Endothelial cell of umbilical vein (primary cell): ENCODE measurements around the gene GOLGA8J. TPM values are rescaled to one million over a fixed set of nuclear protein-coding genes. Genes with fewer than 3 reads are reported as not detected.
A peak's percentile ranks its signal among the peaks of the same experiment; 100 is the strongest.
"Not testable (repeated sequence)": the region's sequence is repeated elsewhere in the genome, so short reads cannot be mapped to it uniquely, and the experiment has no call there.

ENCODE experiments used
- Bru-seq: library from RNA; stranded (reverse); fragments of 400-500 nt; gene quantifications from one replicate; lab custom pipeline; 2021; lab: Mats Ljungman, UMichigan
- BruChase-seq, 2 experiments: library from RNA; stranded (reverse); fragments of 400-500 nt; gene quantifications; one replicate each; lab custom pipeline; 2021; lab: Mats Ljungman, UMichigan
- BruUV-seq: library from RNA; stranded (reverse); fragments of 400-500 nt; replicated peaks from 2 replicates; lab custom pipeline; 2021; lab: Mats Ljungman, UMichigan
- CTCF ChIA-PET: fragments of 300-600, 350-600 bp; sonication (Branson Sonifier 250); formaldehyde crosslinking; loops from one replicate; lab custom pipeline; 2021; ENCODE audit warnings: antibody characterized with exemption, inconsistent platforms; lab: Charles Lee
- POLR2A ChIA-PET: fragments of 300-600, 350-600 bp; sonication (Branson Sonifier 250); formaldehyde crosslinking; loops from one replicate; lab custom pipeline; 2021; ENCODE audit warnings: antibody characterized with exemption, inconsistent platforms; lab: Charles Lee
- DNase-seq: peaks from one replicate; pipeline ENCODE4 v3.0.0-alpha.2; 2011; ENCODE audit warnings: low read depth, low spot score
- FAIRE-seq: peaks from 2 replicates; lab custom pipeline; 2011; peaks lifted over from hg19 to GRCh38; lab: Jason Lieb, UNC
- H2AFZ ChIP-seq: 2 replicates; pipeline ENCODE4 v1.6.0; 2012; ENCODE audit warnings: low read depth, low read length, control low read depth, inconsistent platforms
- H3K27ac ChIP-seq: 2 replicates; pipeline ENCODE4 v1.5.1; 2011; ENCODE audit warnings: low read depth, mild to moderate bottlenecking, control low read depth, low read length, moderate library complexity; ENCODE audit not compliant: insufficient read depth
- H3K27me3 ChIP-seq, 2 experiments: 2 replicates each; pipeline versions ENCODE4 v1.6.0 to v1.6.1; 2011; ENCODE audit warnings: low read length in 2 of 2, mixed read lengths in 1 of 2; ENCODE audit not compliant: control insufficient read depth in 2 of 2, insufficient read depth in 2 of 2
- H3K36me3 ChIP-seq, 2 experiments: 2 replicates in 1 of 2; 3 replicates in 1 of 2; pipeline ENCODE4 v1.5.1; 2011; ENCODE audit warnings: low read length in 2 of 2, mild to moderate bottlenecking in 1 of 2, moderate library complexity in 1 of 2; ENCODE audit not compliant: control insufficient read depth in 2 of 2, insufficient read depth in 2 of 2; ENCODE audit errors: extremely low read depth in 1 of 2
- H3K4me1 ChIP-seq: 3 replicates; pipeline ENCODE4 v1.5.1; 2011; ENCODE audit warnings: mild to moderate bottlenecking, low read length; ENCODE audit not compliant: control insufficient read depth, insufficient read depth; ENCODE audit errors: extremely low read depth
- H3K4me2 ChIP-seq: 2 replicates; pipeline ENCODE4 v1.6.1; 2011; ENCODE audit warnings: low read length, control low read depth, mixed read lengths; ENCODE audit not compliant: insufficient read depth
- H3K4me3 ChIP-seq, 3 experiments: fragments of 200-600 bp in 1 of 3; sonication (generic), shearing (Covaris generic) in 1 of 3; replicated peaks in 1 of 3; 2 replicates each; pipeline ENCODE4 v1.5.1; 2011 to 2016; ENCODE audit warnings: control low read depth in 3 of 3, low read length in 3 of 3, mild to moderate bottlenecking in 2 of 3, inconsistent platforms in 1 of 3, low read depth in 1 of 3, moderate library complexity in 1 of 3; ENCODE audit not compliant: insufficient read depth in 1 of 3
- H3K79me2 ChIP-seq: 2 replicates; pipeline ENCODE4 v1.6.0; 2012; ENCODE audit warnings: low read length, inconsistent platforms; ENCODE audit not compliant: control insufficient read depth, insufficient read depth
- H3K9ac ChIP-seq: replicated peaks from 2 replicates; pipeline ENCODE3; 2011; ENCODE audit warnings: low read length, control low read depth; ENCODE audit not compliant: insufficient read depth; ENCODE audit errors: extremely low read depth
- H3K9me1 ChIP-seq: replicated peaks from 3 replicates; pipeline ENCODE4 v1.6.0; 2011; ENCODE audit warnings: mild to moderate bottlenecking, low read length; ENCODE audit not compliant: control insufficient read depth, insufficient read depth; ENCODE audit errors: extremely low read depth
- H3K9me3 ChIP-seq: replicated peaks from 2 replicates; pipeline ENCODE4 v1.5.1; 2012; ENCODE audit warnings: low read length, inconsistent platforms; ENCODE audit not compliant: control insufficient read depth, insufficient read depth
- H4K20me1 ChIP-seq: replicated peaks from 2 replicates; pipeline ENCODE3; 2011; ENCODE audit warnings: mild to moderate bottlenecking, low read length; ENCODE audit not compliant: control insufficient read depth, insufficient read depth; ENCODE audit errors: extremely low read depth
- CTCF ChIP-seq, 2 donors: IDR thresholded peaks; 1 replicate in 1 of 2; 2 replicates in 1 of 2; pipeline ENCODE4 v1.5.1; 2011; ENCODE audit warnings: low read length in 2 of 2, mild to moderate bottlenecking in 2 of 2, moderate library complexity in 2 of 2, control low read depth in 1 of 2, inconsistent platforms in 1 of 2, low read depth in 1 of 2; ENCODE audit not compliant: insufficient read depth in 1 of 2; ENCODE audit errors: extremely low read depth in 1 of 2
- EZH2 ChIP-seq: IDR thresholded peaks from 2 replicates; pipeline ENCODE4 v1.6.1; 2012; ENCODE audit warnings: borderline replicate concordance, low read depth, mild to moderate bottlenecking, moderate library complexity, low read length, inconsistent platforms; ENCODE audit not compliant: severe bottlenecking
- FOS ChIP-seq: IDR thresholded peaks from 2 replicates; pipeline ENCODE4 v1.6.1; 2011; ENCODE audit warnings: mild to moderate bottlenecking, low read length, moderate library complexity, borderline replicate concordance; ENCODE audit not compliant: insufficient read depth
- GATA2 ChIP-seq: IDR thresholded peaks from 2 replicates; pipeline ENCODE4 v1.7.0; 2011; ENCODE audit warnings: low read depth, mild to moderate bottlenecking, moderate library complexity, mixed read lengths, low read length; ENCODE audit not compliant: insufficient read length, insufficient read depth
- JUN ChIP-seq: IDR thresholded peaks from 2 replicates; pipeline ENCODE4 v1.6.1; 2011; ENCODE audit warnings: borderline replicate concordance, low read depth; ENCODE audit not compliant: insufficient read length, insufficient read depth
- MYC ChIP-seq: IDR thresholded peaks from one replicate; pipeline ENCODE4 v1.6.1; 2011; ENCODE audit warnings: mild to moderate bottlenecking, low read depth, low read length
- POLR2A ChIP-seq: IDR thresholded peaks from 2 replicates; pipeline ENCODE4 v1.6.1; 2012; ENCODE audit warnings: low read depth, mild to moderate bottlenecking, control low read depth, low read length
- POLR2AphosphoS5 ChIP-seq: IDR thresholded peaks from 2 replicates; pipeline ENCODE4 v1.6.1; 2012; ENCODE audit warnings: low read depth, mild to moderate bottlenecking, control low read depth, low read length, moderate library complexity; ENCODE audit not compliant: insufficient read depth
- dilution Hi-C: fragments of 300-500 bp; cut with MboI; formaldehyde crosslinking; loops from one replicate; pipeline ENCODE4 v1.15.0; 2019; ENCODE audit warnings: low sequenced_read_pairs; ENCODE audit not compliant: extremely low pct_ligation_motif_present
- intact Hi-C: fragments of 100-400 bp; cut with micrococcal nuclease; formaldehyde crosslinking; loops from one replicate; pipeline ENCODE4 v1.10.0; 2022
- long read RNA-seq: library from polyadenylated mRNA; stranded (forward); transcript quantifications from one replicate; pipeline ENCODE4 v2.0.0, GENCODE V29; 2021
- polyA minus RNA-seq, 3 experiments: library from RNA; depleted of rRNA, polyadenylated mRNA; stranded (reverse); fragments of >200 nt; gene quantifications; 1 replicate in 1 of 3; 2 replicates in 2 of 3; pipeline ENCODE4 v1.2.3, GENCODE V29; 2011
- polyA plus RNA-seq, 4 experiments: library from polyadenylated mRNA; depleted of rRNA in 3 of 4; stranded (reverse) in 3 of 4; unstranded in 1 of 4; fragments of >200 nt; gene quantifications; 2 replicates each; pipeline versions ENCODE4 v1.2.1 to v1.2.3, GENCODE V29; 2011 to 2012; ENCODE audit warnings: missing spikeins in 1 of 4
- total RNA-seq: library from RNA; stranded (reverse); gene quantifications from 2 replicates; pipeline ENCODE4 v1.2.3, GENCODE V29; 2021
- TF ChIP-seq, protein P1 (sequence below): IDR thresholded peaks from 2 replicates; pipeline ENCODE4 v1.6.1; 2011; ENCODE audit not compliant: insufficient read depth, insufficient read length

Gene GOLGA8J, protein sequence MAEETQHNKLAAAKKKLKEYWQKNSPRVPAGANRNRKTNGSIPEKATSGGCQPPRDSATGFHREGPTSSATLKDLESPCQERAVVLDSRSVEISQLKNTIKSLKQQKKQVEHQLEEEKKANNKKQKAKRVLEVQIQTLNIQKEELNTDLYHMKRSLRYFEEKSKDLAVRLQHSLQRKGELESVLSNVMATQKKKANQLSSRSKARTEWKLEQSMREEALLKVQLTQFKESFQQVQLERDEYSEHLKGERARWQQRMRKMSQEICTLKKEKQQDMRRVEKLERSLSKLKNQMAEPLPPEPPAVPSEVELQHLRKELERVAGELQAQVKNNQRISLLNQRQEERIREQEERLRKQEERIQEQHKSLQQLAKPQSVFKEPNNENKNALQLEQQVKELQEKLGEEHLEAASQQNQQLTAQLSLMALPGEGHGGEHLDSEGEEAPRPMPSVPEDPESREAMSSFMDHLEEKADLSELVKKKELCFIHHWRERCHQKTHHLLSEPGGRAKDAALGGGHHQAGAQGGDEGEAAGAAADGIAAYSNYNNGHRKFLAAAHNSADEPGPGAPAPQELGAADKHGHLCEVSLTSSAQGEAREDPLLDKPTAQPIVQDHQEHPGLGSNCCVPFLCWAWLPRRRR
- total RNA-seq (0.35 TPM in 1 of 2 replicates, not detected in the other), polyA plus RNA-seq (not detected in 2 replicates), polyA minus RNA-seq (not detected in 2 replicates), Bru-seq, nascent RNA (percentile 10 among the genes with signal in this experiment), BruChase-seq, experiment 1, labeled RNA remaining after a 6-hour chase (percentile 5 among the genes with signal in this experiment), BruChase-seq, experiment 2, labeled RNA remaining after a 2-hour chase (percentile 13 among the genes with signal in this experiment)
- polyA plus RNA-seq (2011; cell fraction: cytosol; rRNA removed): 0.04 TPM in 1 of 2 replicates, not detected in the other
- 0.18 TPM in 1 of 2 replicates, not detected in the other for polyA plus RNA-seq (2011; cell fraction: nucleus; rRNA removed)
- polyA plus RNA-seq (2012): not detected in 2 replicates
- polyA minus RNA-seq (2011; cell fraction: cytosol; rRNA and poly(A)+ RNA removed): not detected
- not detected in 2 replicates for polyA minus RNA-seq (2011; cell fraction: nucleus; rRNA and poly(A)+ RNA removed)
- long read RNA-seq: 0 reads

- H3K36me3 ChIP-seq, H3K4me2 ChIP-seq, H3K4me1 ChIP-seq, H3K4me3 ChIP-seq, H3K27ac ChIP-seq, BruUV-seq, H3K27me3 ChIP-seq, H3K79me2 ChIP-seq, intact Hi-C loops, H3K9ac ChIP-seq, DNase-seq, H3K9me1 ChIP-seq, FAIRE-seq, POLR2A ChIA-PET, H2AFZ ChIP-seq, H3K9me3 ChIP-seq, dilution Hi-C loops, H4K20me1 ChIP-seq, CTCF ChIA-PET: not testable (repeated sequence)
These were observed at the start of gene GOLGA8J for GRCh38 chr15:30082655-30083054. Gene GOLGA8J, plus strand, starts transcription at chr15:30082955. Its CDS starts 98 bp downstream, at chr15:30083053.

DNA sequence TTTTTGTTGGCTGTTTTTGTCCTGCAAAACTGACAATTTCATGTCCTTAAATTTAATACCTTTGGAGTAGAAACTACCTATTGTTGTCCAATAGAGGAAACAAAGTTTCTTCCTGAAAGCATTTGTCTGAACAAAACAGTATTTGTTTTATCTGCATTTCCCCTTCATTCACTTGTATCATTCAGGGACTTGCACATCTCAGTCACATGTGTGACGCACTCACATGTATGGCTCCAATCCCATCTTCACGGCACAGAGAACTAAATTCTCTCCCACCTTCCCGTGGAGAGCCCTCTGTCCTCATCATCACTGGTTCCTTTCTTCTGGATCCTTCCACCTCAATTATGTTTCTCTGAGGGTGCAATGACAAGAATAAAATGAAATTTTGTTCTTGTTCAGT lies 49.5 kb upstream of the GOLGA8J start:
- intact Hi-C loops: no loop called here
- Histone ChIP-seq H3K27ac (no peak overlapping the region), H3K9me1 (no peaks in the 10 kb centered on the region), H3K4me1 (no peaks in the 10 kb centered on the region), H3K9ac (no peak overlapping the region), H2AFZ (no peak overlapping the region), H3K9me3 (no peaks in the 10 kb centered on the region), H3K36me3 (no peaks in the 10 kb centered on the region), H3K4me3 (no peak overlapping the region), H3K4me2 (no peak overlapping the region), H3K79me2 (no peaks in the 10 kb centered on the region), H3K27me3 (peaks cover 0 to 2% of the 10 kb centered on the region in 2 experiments), H4K20me1 (no peaks in the 10 kb centered on the region)
- TF ChIP-seq EZH2: no peak
- TF ChIP-seq GATA2: no peak
- TF ChIP-seq POLR2A: no peak
- no peak for TF ChIP-seq FOS
- TF ChIP-seq, protein P1, sequence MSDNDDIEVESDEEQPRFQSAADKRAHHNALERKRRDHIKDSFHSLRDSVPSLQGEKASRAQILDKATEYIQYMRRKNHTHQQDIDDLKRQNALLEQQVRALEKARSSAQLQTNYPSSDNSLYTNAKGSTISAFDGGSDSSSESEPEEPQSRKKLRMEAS: no peak
- TF ChIP-seq JUN: no peak
- no peak for TF ChIP-seq CTCF (IDR thresholded peaks at IDR 0.05; ENCODE audit: extremely low read depth in 1 of 2, insufficient read depth in 1 of 2, low read depth in 1 of 2, low read length in 2 of 2)
- no peak for TF ChIP-seq MYC
- TF ChIP-seq POLR2AphosphoS5: no peak
- BruUV-seq: no TSS peak
- no peak for FAIRE-seq
- POLR2A ChIA-PET: no interaction called here
- DNase-seq: no peak
- CTCF ChIA-PET: interaction anchor here (1.1 kb wide), 1 partner anchor 107 kb away, joined by 3 read pairs; no protein-coding TSS in a partner anchor
- dilution Hi-C loops: no loop called here
